ENCODE data around the gene B4GALT5.

B4GALT5 gene

GRCh38 chr20:49603209-49603627 lies 110.5 kb downstream of the B4GALT5 start:
- no peak for DNase-seq
- intact Hi-C loops (cut with DNase I): loop anchor here (10.0 kb wide), 1 partner anchor 278 kb away; no protein-coding TSS in a partner anchor

- intact Hi-C loops (cut with DNase I): loop anchor here (10.0 kb wide), 1 partner anchor 278 kb away; no protein-coding TSS in a partner anchor
- DNase-seq: no peak
These were observed 111.1 kb downstream of the B4GALT5 start for GRCh38 chr20:49602345-49603208.

GRCh38 chr20:49601153-49601924 lies 112.3 kb downstream of the B4GALT5 start:
- no peak for DNase-seq
- intact Hi-C loops (cut with DNase I): loop anchor here (10.0 kb wide), 1 partner anchor 277 kb away; no protein-coding TSS in a partner anchor

- no peak for DNase-seq
- intact Hi-C loops (cut with DNase I): loop anchor here (10.0 kb wide), 2 partner anchors 55 to 275 kb away; no protein-coding TSS in a partner anchor
These were observed 113.9 kb downstream of the B4GALT5 start for GRCh38 chr20:49599746-49600113.

- intact Hi-C loops (cut with DNase I): loop anchor here (10.0 kb wide), 1 partner anchor 53 kb away; no protein-coding TSS in a partner anchor
- no peak for DNase-seq
These were observed 115.8 kb downstream of the B4GALT5 start for GRCh38 chr20:49597825-49598395.

GRCh38 chr20:49595811-49596561 lies 117.7 kb downstream of the B4GALT5 start:
- intact Hi-C loops (cut with DNase I): loop anchor here (10.0 kb wide), 1 partner anchor 51 kb away; no protein-coding TSS in a partner anchor

GRCh38 chr20:49595346-49595745 lies 118.3 kb downstream of the B4GALT5 start:
- DNase-seq: no peak
- intact Hi-C loops (cut with DNase I): loop anchor here (10.0 kb wide), 1 partner anchor 51 kb away; no protein-coding TSS in a partner anchor

More at GRCh38 chr20:49595811-49596561, 117.7 kb downstream of the B4GALT5 start:
- no peak for DNase-seq

GRCh38 chr20:49594931-49595315 lies 118.8 kb downstream of the B4GALT5 start:
- no peak for DNase-seq
- intact Hi-C loops (cut with DNase I): loop anchor here (10.0 kb wide), 1 partner anchor 50 kb away; no protein-coding TSS in a partner anchor

- intact Hi-C loops (cut with DNase I): loop anchor here (10.0 kb wide), 1 partner anchor 50 kb away; no protein-coding TSS in a partner anchor
- no peak for DNase-seq
These were observed 119.3 kb downstream of the B4GALT5 start for GRCh38 chr20:49594143-49594930.

GRCh38 chr20:49593466-49594142 lies 120.1 kb downstream of the B4GALT5 start:
- intact Hi-C loops (cut with DNase I): loop anchor here (10.0 kb wide), 1 partner anchor 49 kb away; no protein-coding TSS in a partner anchor
- no peak for DNase-seq

GRCh38 chr20:49592120-49592519 lies 121.6 kb downstream of the B4GALT5 start:
- no peak for DNase-seq
- intact Hi-C loops (cut with DNase I): loop anchor here (10.0 kb wide), 1 partner anchor 47 kb away; no protein-coding TSS in a partner anchor

GRCh38 chr20:49591217-49591865 lies 122.3 kb downstream of the B4GALT5 start:
- DNase-seq: peak in 2 of 42 donors; percentile 8 to 30
- intact Hi-C loops (cut with DNase I): loop anchor here (10.0 kb wide), 1 partner anchor 47 kb away; no protein-coding TSS in a partner anchor

- intact Hi-C loops (cut with DNase I): loop anchor here (10.0 kb wide), 1 partner anchor 46 kb away; no protein-coding TSS in a partner anchor
- no peak for DNase-seq
These were observed 123.3 kb downstream of the B4GALT5 start for GRCh38 chr20:49590163-49591017.

- intact Hi-C loops (cut with DNase I): loop anchor here (10.0 kb wide), 1 partner anchor 45 kb away; no protein-coding TSS in a partner anchor
- no peak for DNase-seq
These were observed 123.9 kb downstream of the B4GALT5 start for GRCh38 chr20:49589747-49590146.

GRCh38 chr20:49587111-49587570 lies 126.5 kb downstream of the B4GALT5 start:
- intact Hi-C loops (cut with DNase I): no loop called here
- DNase-seq: no peak

Measured in head of caudate nucleus (tissue), 42 donors.